Astrocyte of the spinal cord (primary cell): ENCODE data around the gene CT45A1.
"Not testable (repeated sequence)": the region's sequence is repeated elsewhere in the genome, so short reads cannot be mapped to it uniquely, and the experiment has no call there.

Experiments used
- DNase-seq: peaks from one replicate; pipeline ENCODE4 v3.0.0; 2011; ENCODE audit warnings: low read depth, low spot score
- H3K4me3 ChIP-seq: 2 replicates; pipeline ENCODE4 v1.5.1; 2011; ENCODE audit warnings: low read depth, mild to moderate bottlenecking, low read length, moderate library complexity
- CTCF ChIP-seq: IDR thresholded peaks from 2 replicates; pipeline ENCODE4 v1.5.1; 2012; ENCODE audit warnings: low read depth, mild to moderate bottlenecking, low read length, inconsistent platforms
- in situ Hi-C: cut with HindIII; loops from 2 replicates; pipeline ENCODE4 v1.10.0; 2017; ENCODE audit warnings: low sequenced_read_pairs

The CT45A1 gene

GRCh38 chrX:135737366-135738071 is 24.1 kb downstream of the CT45A1 start:
- no peak for TF ChIP-seq CTCF
- H3K4me3 ChIP-seq: no peak overlapping the region
- in situ Hi-C loops: no loop called here

GRCh38 chrX:135740681-135741149 is 27.3 kb downstream of the CT45A1 start:
- TF ChIP-seq CTCF: no peak
- in situ Hi-C loops: no loop called here
- no peak for DNase-seq
- H3K4me3 ChIP-seq: no peak overlapping the region

More at GRCh38 chrX:135737366-135738071, 24.1 kb downstream of the CT45A1 start:
- DNase-seq: no peak

GRCh38 chrX:135741192-135741715 is 27.8 kb downstream of the CT45A1 start:
- H3K4me3 ChIP-seq: no peak overlapping the region
- TF ChIP-seq CTCF: no peak
- no peak for DNase-seq
- in situ Hi-C loops: no loop called here

GRCh38 chrX:135744739-135745138 is 31.3 kb downstream of the CT45A1 start:
- H3K4me3 ChIP-seq, DNase-seq, in situ Hi-C loops: not testable (repeated sequence)

GRCh38 chrX:135768091-135768490 is 54.7 kb downstream of the CT45A1 start, which contains the start of gene CT45A3:
TSS of gene CT45A3 (minus strand) at chrX:135768191. CDS start at chrX:135764444, 3,747 bp downstream.
- H3K4me3 ChIP-seq, in situ Hi-C loops, DNase-seq: not testable (repeated sequence)
